IMR-90 (cell line): Measurements from ENCODE around the gene MAJIN. TPM values are rescaled to one million over a fixed set of nuclear protein-coding genes. Genes with fewer than 3 reads are reported as not detected.

ENCODE experiments used
- ATAC-seq: fragments of 200-7000 bp; cut with Tn5 transposase; 2 replicates; pipeline ENCODE4 v1.9.1; 2020; ENCODE audit warnings: low read depth, mild to moderate bottlenecking, moderate library complexity
- BruUV-seq: library from RNA; stranded (reverse); fragments of 400-500 nt; replicated peaks from 2 replicates; lab custom pipeline; 2021; lab: Mats Ljungman, UMichigan
- CTCF ChIA-PET: fragments of 300-600 bp; formaldehyde crosslinking; extraction: SDS; loops from one replicate; lab custom pipeline; 2021; ENCODE audit warnings: antibody characterized with exemption; lab: Yijun Ruan, JAX
- POLR2A ChIA-PET: fragments of 300-600 bp; sonication (Branson Sonifier 250); formaldehyde crosslinking; loops from one replicate; lab custom pipeline; 2022; ENCODE audit warnings: antibody characterized with exemption; ENCODE audit not compliant: unreplicated experiment; lab: Charles Lee
- DNase-seq: peaks from one replicate; pipeline ENCODE4 v3.0.0; 2013
- H2AFZ ChIP-seq: replicated peaks from 2 replicates; pipeline ENCODE3; 2013; ENCODE audit warnings: low read length, mild to moderate bottlenecking; ENCODE audit not compliant: poor library complexity
- H2AK5ac ChIP-seq: 2 replicates; pipeline ENCODE4 v1.6.1; 2013; ENCODE audit warnings: low read depth, low read length, inconsistent platforms
- H2AK9ac ChIP-seq: replicated peaks from 2 replicates; pipeline ENCODE3; 2013; ENCODE audit warnings: mild to moderate bottlenecking, low read depth, low read length, moderate library complexity; ENCODE audit not compliant: poor library complexity
- H2BK120ac ChIP-seq: 2 replicates; pipeline ENCODE4 v1.6.1; 2013; ENCODE audit warnings: low read depth, low read length, inconsistent platforms
- H2BK15ac ChIP-seq: 3 replicates; pipeline ENCODE4 v1.6.1; 2013; ENCODE audit warnings: low read depth, low read length, inconsistent platforms
- H2BK20ac ChIP-seq: 2 replicates; pipeline ENCODE4 v1.6.1; 2013; ENCODE audit warnings: low read depth, mild to moderate bottlenecking, inconsistent platforms, low read length, moderate library complexity
- H2BK5ac ChIP-seq: 2 replicates; pipeline ENCODE4 v1.6.1; 2013; ENCODE audit warnings: mild to moderate bottlenecking, low read depth, low read length, inconsistent platforms; ENCODE audit not compliant: poor library complexity, severe bottlenecking
- H3K14ac ChIP-seq: replicated peaks from 2 replicates; pipeline ENCODE4 v1.6.1; 2013; ENCODE audit warnings: low read depth, low read length, inconsistent platforms
- H3K18ac ChIP-seq: 2 replicates; pipeline ENCODE4 v1.6.1; 2013; ENCODE audit warnings: low read depth, low read length, control low read depth
- H3K23ac ChIP-seq: 2 replicates; pipeline ENCODE4 v1.6.1; 2013; ENCODE audit warnings: low read depth, low read length, inconsistent platforms
- H3K27ac ChIP-seq: 2 replicates; pipeline ENCODE4 v1.5.1; 2013; ENCODE audit warnings: mild to moderate bottlenecking, control low read depth, low read length; ENCODE audit not compliant: insufficient read depth
- H3K27me3 ChIP-seq: 2 replicates; pipeline ENCODE4 v1.6.1; 2013; ENCODE audit warnings: low read length; ENCODE audit not compliant: control insufficient read depth, insufficient read depth
- H3K36me3 ChIP-seq: 2 replicates; pipeline ENCODE4 v1.6.1; 2013; ENCODE audit warnings: low read length, mixed read lengths; ENCODE audit not compliant: control insufficient read depth, insufficient read depth
- H3K4ac ChIP-seq: 2 replicates; pipeline ENCODE4 v1.6.1; 2013; ENCODE audit warnings: low read depth, low read length, inconsistent platforms
- H3K4me1 ChIP-seq: 2 replicates; pipeline ENCODE4 v1.6.1; 2013; ENCODE audit warnings: low read length, mixed read lengths; ENCODE audit not compliant: control insufficient read depth, insufficient read depth
- H3K4me2 ChIP-seq: 2 replicates; pipeline ENCODE4 v1.6.1; 2013; ENCODE audit warnings: low read depth, mild to moderate bottlenecking, control low read depth, low read length, moderate library complexity
- H3K4me3 ChIP-seq: 2 replicates; pipeline ENCODE4 v1.5.1; 2013; ENCODE audit warnings: low read depth, mild to moderate bottlenecking, control low read depth, low read length, moderate library complexity; ENCODE audit not compliant: insufficient read depth
- H3K56ac ChIP-seq: 2 replicates; pipeline ENCODE4 v1.6.1; 2013; ENCODE audit warnings: low read length, inconsistent platforms; ENCODE audit not compliant: insufficient read depth; ENCODE audit errors: extremely low read depth
- H3K79me1 ChIP-seq, 2 experiments: 2 replicates each; pipeline ENCODE4 v1.6.1; 2013; ENCODE audit warnings: low read length in 2 of 2, inconsistent platforms in 1 of 2, low read depth in 1 of 2
- H3K9ac ChIP-seq: 2 replicates; pipeline ENCODE4 v1.6.1; 2013; ENCODE audit warnings: low read depth, low read length, control low read depth
- H3K9me1 ChIP-seq: 2 replicates; pipeline ENCODE4 v1.6.1; 2013; ENCODE audit warnings: low read length, inconsistent platforms; ENCODE audit not compliant: insufficient read depth
- H3K9me3 ChIP-seq: 2 replicates; pipeline ENCODE4 v1.6.1; 2013; ENCODE audit warnings: low read length; ENCODE audit not compliant: control insufficient read depth, insufficient read depth
- H4K20me1 ChIP-seq: 2 replicates; pipeline ENCODE4 v1.6.1; 2013; ENCODE audit warnings: low read length, inconsistent platforms; ENCODE audit not compliant: insufficient read depth
- H4K5ac ChIP-seq: 2 replicates; pipeline ENCODE4 v1.6.1; 2013; ENCODE audit warnings: mild to moderate bottlenecking, low read depth, low read length, control low read depth
- H4K8ac ChIP-seq, 2 experiments: 2 replicates each; pipeline ENCODE4 v1.6.1; 2013; ENCODE audit warnings: low read depth in 2 of 2, low read length in 2 of 2, control low read depth in 1 of 2, inconsistent platforms in 1 of 2
- H4K91ac ChIP-seq: 2 replicates; pipeline ENCODE4 v1.6.1; 2013; ENCODE audit warnings: low read depth, low read length, inconsistent platforms; ENCODE audit not compliant: insufficient read depth
- BHLHE40 ChIP-seq: fragments of 150-350 bp; IDR thresholded peaks from 2 replicates; pipeline ENCODE4 v1.6.1; 2016; ENCODE audit warnings: mild to moderate bottlenecking, low read depth, low read length
- CEBPB ChIP-seq: IDR thresholded peaks from 2 replicates; pipeline ENCODE4 v1.6.1; 2012; ENCODE audit warnings: low read depth, low read length, improper control_type of control experiment
- CHD1 ChIP-seq: IDR thresholded peaks from 2 replicates; pipeline ENCODE4 v1.6.1; 2012; ENCODE audit warnings: low read depth, low read length, improper control_type of control experiment
- FOS ChIP-seq: fragments of 150-350 bp; IDR thresholded peaks from 2 replicates; pipeline ENCODE4 v1.6.1; 2016; ENCODE audit warnings: low read depth, low read length
- MAFK ChIP-seq: IDR thresholded peaks from 2 replicates; pipeline ENCODE4 v1.6.1; 2012; ENCODE audit warnings: low read depth, low read length, improper control_type of control experiment
- MAZ ChIP-seq: IDR thresholded peaks from 2 replicates; pipeline ENCODE4 v1.6.1; 2012; ENCODE audit warnings: low read depth, mild to moderate bottlenecking, low read length, improper control_type of control experiment, moderate library complexity, borderline replicate concordance
- MXI1 ChIP-seq: IDR thresholded peaks from 2 replicates; pipeline ENCODE4 v1.6.1; 2012; ENCODE audit warnings: low read depth, mild to moderate bottlenecking, low read length, moderate library complexity, borderline replicate concordance
- NFE2L2 ChIP-seq: fragments of 150-350 bp; IDR thresholded peaks from 2 replicates; pipeline ENCODE4 v1.6.1; 2016; ENCODE audit warnings: low read depth, mild to moderate bottlenecking, low read length
- POLR2A ChIP-seq: IDR thresholded peaks from 2 replicates; pipeline ENCODE4 v1.6.1; 2012; ENCODE audit warnings: mild to moderate bottlenecking, low read depth, low read length
- RCOR1 ChIP-seq: IDR thresholded peaks from 2 replicates; pipeline ENCODE4 v1.6.1; 2012; ENCODE audit warnings: mild to moderate bottlenecking, low read length, improper control_type of control experiment; ENCODE audit not compliant: insufficient replicate concordance
- RFX5 ChIP-seq: IDR thresholded peaks from 2 replicates; pipeline ENCODE4 v1.8.0; 2012; ENCODE audit warnings: low read depth, mild to moderate bottlenecking, low read length, moderate library complexity
- SMC3 ChIP-seq: fragments of 150-350 bp; IDR thresholded peaks from 2 replicates; pipeline ENCODE4 v1.6.1; 2016; ENCODE audit warnings: low read depth, mild to moderate bottlenecking, antibody characterized with exemption, low read length, moderate library complexity
- USF2 ChIP-seq: fragments of 150-350 bp; IDR thresholded peaks from 2 replicates; pipeline ENCODE4 v1.6.1; 2017; ENCODE audit warnings: mild to moderate bottlenecking, antibody characterized with exemption, low read length, low read depth
- WGBS, 2 experiments: methylation state at CpG; one replicate each; pipeline versions ENCODE4 v1.1.5 to v1.1.7; 2013; ENCODE audit warnings: missing lambda C conversion rate in 2 of 2; ENCODE audit not compliant: insufficient read length in 1 of 2; ENCODE audit errors: extremely low coverage in 2 of 2; 5-methylcytosine and 5-hydroxymethylcytosine counted together
- dilution Hi-C: fragments of 300-500 bp; cut with HindIII; formaldehyde crosslinking; loops from one replicate; pipeline ENCODE4 v1.14.3; 2018; ENCODE audit warnings: low sequenced_read_pairs; ENCODE audit not compliant: unreplicated experiment
- in situ Hi-C: fragments of 300-500 bp; cut with MboI; formaldehyde crosslinking; loops from 3 replicates; pipeline ENCODE4 v1.14.3; 2019; ENCODE audit warnings: low sequenced_read_pairs, inconsistent platforms, mixed read lengths
- intact Hi-C: fragments of 100-400 bp; cut with micrococcal nuclease; formaldehyde crosslinking; loops from 2 replicates; pipeline ENCODE4 v1.10.0; 2022
- polyA plus RNA-seq, 3 experiments: library from polyadenylated mRNA; depleted of rRNA; stranded (reverse); fragments of >200 nt; gene quantifications; 2 replicates each; pipeline ENCODE4 v1.2.3, GENCODE V29; 2012; ENCODE audit warnings: low replicate concordance in 1 of 3
- total RNA-seq: library from RNA; depleted of rRNA; stranded (reverse); fragments of >200 nt; gene quantifications from 2 replicates; pipeline ENCODE4 v1.2.3, GENCODE V29; 2012
- TF ChIP-seq, protein P1 (sequence below): conservative IDR thresholded peaks from 2 replicates; pipeline ENCODE4 v1.5.1; 2012; ENCODE audit warnings: mild to moderate bottlenecking, low read depth, low read length, improper control_type of control experiment

MAJIN gene
- total and polyA plus RNA-seq, 2 of the 4 experiments (the other 2 are of a cell fraction), result not detected

GRCh38 chr11:64925536-64926436 is 46.1 kb downstream of the MAJIN start:
- no peaks in the 10 kb centered on the region for H3K27me3 ChIP-seq
- H3K4me3 ChIP-seq, result peak overlapping the region; percentile 83
- no peak overlapping the region for H2BK120ac ChIP-seq
- POLR2A ChIA-PET, result no interaction called here
- no peak overlapping the region for H4K5ac ChIP-seq
- peaks cover 5 to 33% of the 10 kb centered on the region in 2 experiments; a peak in 3 of 4 replicates for H3K79me1 ChIP-seq
- peaks cover 2% of the 10 kb centered on the region for H4K20me1 ChIP-seq
- no peak overlapping the region for H2BK15ac ChIP-seq
- peak overlapping the region; percentile 81 for H3K9ac ChIP-seq
- intact Hi-C loops (loop anchor here (2.0 kb wide), 1 partner anchor 81 kb away; no protein-coding TSS in a partner anchor), in situ Hi-C loops (no loop called here), dilution Hi-C loops (no loop called here)
- no peak overlapping the region for H2BK20ac ChIP-seq
- peaks cover 28% of the 10 kb centered on the region for H3K36me3 ChIP-seq
- H2AFZ ChIP-seq, result peak overlapping the region; percentile 100
- no peak overlapping the region for H3K4ac ChIP-seq
- H3K56ac ChIP-seq, result no peak overlapping the region; the same call in 1 of the 2 replicates
- no peaks in the 10 kb centered on the region for H3K9me3 ChIP-seq
- H3K9me1 ChIP-seq, result 0 out of 2 replicates have a peak, but pooled peaks cover 6% of the 10 kb centered on the region
- no peak overlapping the region for H3K18ac ChIP-seq
- H4K8ac ChIP-seq, result no peak overlapping the region
- H3K27ac ChIP-seq, result no peak overlapping the region
- peak overlapping the region; percentile 86; the same call in 1 of the 2 replicates for H3K23ac ChIP-seq
- WGBS, 2 experiments, result 67% methylated on average over 1 of the region's 24 CpGs; no CpG with 5 or more reads in 1 of the 2 experiments
- ATAC-seq, result no peak
- 0 out of 2 replicates have a peak overlapping the region, but pooled peaks have one; percentile 21 for H4K91ac ChIP-seq
- no peak overlapping the region for H2AK5ac ChIP-seq
- no peak overlapping the region for H2BK5ac ChIP-seq
- H3K4me2 ChIP-seq, result peak overlapping the region; percentile 96
- CTCF ChIA-PET, result interaction anchor here (1.0 kb wide), 1 partner anchor 10 kb away, joined by 4 read pairs; the partner anchor contains the start of gene GPHA2
- H3K14ac ChIP-seq, result peak overlapping the region; percentile 92
- H2AK9ac ChIP-seq, result peak overlapping the region; percentile 96
- peaks cover 7% of the 10 kb centered on the region for H3K4me1 ChIP-seq
- no peak for DNase-seq
- no TSS peak for BruUV-seq
- no peak for TF ChIP-seq RCOR1
- no peak for TF ChIP-seq SMC3
- TF ChIP-seq MXI1, result no peak
- TF ChIP-seq RFX5, result no peak
- no peak for TF ChIP-seq FOS
- TF ChIP-seq CEBPB, result no peak
- no peak for TF ChIP-seq MAZ
- TF ChIP-seq CHD1, result no peak
- TF ChIP-seq POLR2A, result no peak
- TF ChIP-seq NFE2L2, result no peak
- TF ChIP-seq USF2, result no peak
- TF ChIP-seq BHLHE40, result no peak
- no peak for TF ChIP-seq MAFK
- TF ChIP-seq, protein P1, sequence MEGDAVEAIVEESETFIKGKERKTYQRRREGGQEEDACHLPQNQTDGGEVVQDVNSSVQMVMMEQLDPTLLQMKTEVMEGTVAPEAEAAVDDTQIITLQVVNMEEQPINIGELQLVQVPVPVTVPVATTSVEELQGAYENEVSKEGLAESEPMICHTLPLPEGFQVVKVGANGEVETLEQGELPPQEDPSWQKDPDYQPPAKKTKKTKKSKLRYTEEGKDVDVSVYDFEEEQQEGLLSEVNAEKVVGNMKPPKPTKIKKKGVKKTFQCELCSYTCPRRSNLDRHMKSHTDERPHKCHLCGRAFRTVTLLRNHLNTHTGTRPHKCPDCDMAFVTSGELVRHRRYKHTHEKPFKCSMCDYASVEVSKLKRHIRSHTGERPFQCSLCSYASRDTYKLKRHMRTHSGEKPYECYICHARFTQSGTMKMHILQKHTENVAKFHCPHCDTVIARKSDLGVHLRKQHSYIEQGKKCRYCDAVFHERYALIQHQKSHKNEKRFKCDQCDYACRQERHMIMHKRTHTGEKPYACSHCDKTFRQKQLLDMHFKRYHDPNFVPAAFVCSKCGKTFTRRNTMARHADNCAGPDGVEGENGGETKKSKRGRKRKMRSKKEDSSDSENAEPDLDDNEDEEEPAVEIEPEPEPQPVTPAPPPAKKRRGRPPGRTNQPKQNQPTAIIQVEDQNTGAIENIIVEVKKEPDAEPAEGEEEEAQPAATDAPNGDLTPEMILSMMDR, result no peak
